Smooth muscle cell of the brain vasculature (primary cell): ENCODE results near the gene AUP1.
A peak's percentile ranks its signal among the peaks of the same experiment; 100 is the strongest.
"Not testable (repeated sequence)": the region's sequence is repeated elsewhere in the genome, so short reads cannot be mapped to it uniquely, and the experiment has no call there.

ENCODE experiments used
- DNase-seq: peaks from one replicate; pipeline ENCODE4 v3.0.0-alpha.2; 2012; ENCODE audit warnings: low read depth, low spot score

AUP1 gene

DNA sequence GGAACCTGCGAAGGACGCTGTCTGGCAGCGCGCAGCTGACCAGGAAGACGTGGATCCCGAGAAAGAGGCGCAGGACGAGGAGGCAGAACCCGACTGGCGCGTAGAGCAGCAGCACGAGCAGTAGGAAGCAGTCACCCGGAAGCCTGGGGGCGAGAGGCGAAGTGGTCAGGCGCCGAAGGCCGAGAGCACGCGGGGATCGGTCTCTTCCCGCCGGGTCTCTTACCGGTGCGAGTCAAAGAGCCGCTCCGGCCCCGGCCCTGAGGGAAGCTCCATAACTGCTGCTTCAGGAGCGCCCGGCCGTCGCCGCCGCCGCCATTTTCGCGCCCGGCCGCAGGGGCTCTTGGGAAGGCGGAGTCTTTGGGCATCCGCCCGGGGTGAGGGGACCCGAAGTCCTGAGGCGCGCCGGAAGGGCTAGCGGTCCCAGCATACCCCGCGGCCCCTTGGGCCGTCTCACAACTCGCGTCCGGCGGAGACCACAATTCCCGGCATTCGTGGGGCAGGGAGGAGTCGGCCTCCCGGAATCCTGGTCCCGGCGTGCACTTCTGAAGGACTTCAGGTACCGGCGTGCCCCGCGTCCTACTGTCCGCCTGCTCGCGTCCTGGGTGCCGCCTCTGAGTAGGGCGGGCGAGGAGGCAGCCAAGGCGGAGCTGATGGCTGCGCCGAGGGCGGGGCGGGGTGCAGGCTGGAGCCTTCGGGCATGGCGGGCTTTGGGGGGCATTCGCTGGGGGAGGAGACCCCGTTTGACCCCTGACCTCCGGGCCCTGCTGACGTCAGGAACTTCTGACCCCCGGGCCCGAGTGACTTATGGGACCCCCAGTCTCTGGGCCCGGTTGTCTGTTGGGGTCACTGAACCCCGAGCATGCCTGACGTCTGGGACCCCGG lies at the start of gene AUP1, which contains the start of gene HTRA2:
Gene AUP1, minus strand, starts transcription at position 350 of the 882 bp plus-strand sequence. Its CDS starts 77 bp downstream, at position 273.
Gene HTRA2, plus strand, starts transcription at position 577 of the 882 bp plus-strand sequence. Its CDS starts 74 bp downstream, at position 651.
- peak; percentile 99 for DNase-seq

GRCh38 chr2:74578408-74578807 lies 48.9 kb upstream of the AUP1 start:
- no peak for DNase-seq

- DNase-seq = no peak
Measured at GRCh38 chr2:74577448-74577847, 47.9 kb upstream of the AUP1 start.

DNA sequence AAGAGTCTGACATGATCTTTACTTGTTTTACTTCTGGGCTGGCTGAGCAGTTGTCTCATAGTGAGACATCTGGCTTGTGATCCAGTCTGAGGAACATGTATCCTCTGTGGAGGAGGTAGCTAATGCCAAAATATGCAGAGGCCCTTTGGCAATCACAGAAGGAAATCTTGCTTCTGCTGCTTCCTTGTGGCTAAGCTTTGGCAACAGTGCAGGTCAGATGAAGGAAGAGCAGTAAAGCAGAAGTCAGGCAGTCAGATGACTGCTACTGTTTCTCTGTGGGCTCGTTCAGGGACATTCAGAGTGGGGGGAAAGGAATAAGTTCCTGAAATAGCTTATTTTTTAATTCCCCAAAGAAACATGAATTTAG lies 47.3 kb upstream of the AUP1 start:
- no peak for DNase-seq

GRCh38 chr2:74576211-74576862 lies 46.8 kb upstream of the AUP1 start:
- no peak for DNase-seq

- no peak for DNase-seq
Measured at GRCh38 chr2:74575320-74575719, 45.8 kb upstream of the AUP1 start.

DNA sequence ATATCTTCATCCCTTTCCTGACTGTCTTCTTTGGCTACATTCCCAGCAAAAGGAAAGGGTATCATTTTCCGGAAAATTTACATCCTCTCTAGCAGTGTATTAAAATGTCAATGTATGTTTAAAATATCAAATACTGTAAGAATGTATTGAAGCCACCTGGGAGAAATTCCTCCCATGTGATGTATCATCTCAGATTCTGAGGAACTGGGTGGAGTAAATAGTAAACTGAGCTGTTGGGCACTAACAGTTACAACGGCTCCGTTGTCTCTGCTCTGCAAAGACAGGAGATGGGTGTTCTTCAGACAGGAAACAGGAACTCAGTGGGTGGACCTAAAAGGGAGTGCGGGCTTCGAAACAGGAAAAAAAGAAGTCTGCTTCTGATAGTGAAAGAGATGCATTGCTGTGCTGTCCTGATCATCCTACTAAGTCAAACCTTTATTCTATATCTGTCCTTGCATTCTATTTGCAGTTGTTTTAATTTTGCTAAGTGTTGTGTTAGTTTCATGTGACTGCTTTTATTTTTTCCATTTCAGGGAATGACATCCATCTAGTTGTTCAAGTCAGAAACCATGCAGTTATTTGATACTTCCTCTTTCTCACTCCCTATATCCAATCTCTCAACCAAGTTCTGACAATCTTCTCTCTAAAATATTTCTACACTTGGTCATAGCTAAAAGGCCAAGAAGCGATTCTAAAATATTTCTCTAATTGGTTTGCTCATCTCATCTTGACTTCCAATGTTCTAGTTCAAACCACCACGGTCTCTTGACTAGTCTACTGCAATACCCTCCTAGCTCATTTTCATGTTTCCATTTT lies 44.4 kb upstream of the AUP1 start:
- DNase-seq = peak; percentile 41

DNA sequence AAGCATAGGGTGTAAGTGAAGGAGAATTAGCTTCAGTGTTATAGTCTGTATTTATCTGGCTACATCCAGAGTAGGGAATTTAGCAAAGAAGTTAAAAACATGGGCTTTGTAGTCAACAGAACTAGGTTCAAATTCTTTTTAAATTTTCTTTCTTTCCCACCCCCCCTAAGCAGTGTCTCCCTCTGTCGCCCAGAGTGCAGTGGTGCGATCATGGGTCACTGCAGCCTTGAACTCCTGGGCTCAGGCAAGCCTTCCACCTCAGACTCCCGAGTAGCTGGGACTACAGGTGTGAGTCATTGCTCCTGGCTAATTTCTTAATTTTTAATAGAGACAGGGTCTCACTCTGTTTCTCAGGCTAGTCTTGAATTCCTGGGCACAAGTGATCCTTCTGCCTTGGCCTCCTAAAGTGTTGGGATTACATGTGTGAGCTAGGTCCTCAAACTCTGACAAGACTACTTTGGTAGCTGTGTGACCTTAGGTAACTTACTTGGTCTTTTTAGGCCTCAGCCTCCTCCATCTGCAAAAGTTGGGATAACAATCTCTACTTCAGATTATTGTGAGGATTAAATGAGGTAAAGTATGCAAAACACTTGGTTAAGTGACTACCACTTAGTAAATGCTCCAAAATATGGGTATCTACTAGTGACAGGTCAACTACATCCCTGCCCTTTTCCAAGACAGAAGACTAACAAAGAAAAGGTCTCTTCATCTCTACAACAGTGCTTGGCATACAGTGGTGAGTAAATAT lies 42.8 kb upstream of the AUP1 start:
- no peak for DNase-seq

DNA sequence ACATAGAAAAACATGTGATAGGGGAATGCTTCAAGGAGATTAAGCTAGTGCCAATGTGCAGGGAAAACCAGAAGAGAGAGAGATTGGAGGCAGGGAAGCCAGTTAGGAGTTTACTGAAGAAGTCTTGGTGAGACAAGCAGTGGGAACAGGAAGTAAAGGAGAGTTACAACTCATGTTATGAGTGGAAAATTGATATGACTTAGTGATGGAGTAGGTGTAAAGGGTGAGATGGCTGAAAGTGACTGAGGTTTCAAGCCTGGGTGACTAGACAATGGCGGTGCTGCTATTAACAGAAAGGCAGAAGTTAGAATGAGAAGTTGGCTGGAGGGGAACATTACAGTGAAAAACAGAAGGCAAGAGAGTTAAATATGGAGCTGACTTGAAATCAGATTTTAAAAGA lies 41.6 kb upstream of the AUP1 start:
- no peak for DNase-seq

- DNase-seq = no peak
Measured at GRCh38 chr2:74569686-74570085, 40.2 kb upstream of the AUP1 start.

- no peak for DNase-seq
Measured at GRCh38 chr2:74567881-74568280, 38.4 kb upstream of the AUP1 start.

DNA sequence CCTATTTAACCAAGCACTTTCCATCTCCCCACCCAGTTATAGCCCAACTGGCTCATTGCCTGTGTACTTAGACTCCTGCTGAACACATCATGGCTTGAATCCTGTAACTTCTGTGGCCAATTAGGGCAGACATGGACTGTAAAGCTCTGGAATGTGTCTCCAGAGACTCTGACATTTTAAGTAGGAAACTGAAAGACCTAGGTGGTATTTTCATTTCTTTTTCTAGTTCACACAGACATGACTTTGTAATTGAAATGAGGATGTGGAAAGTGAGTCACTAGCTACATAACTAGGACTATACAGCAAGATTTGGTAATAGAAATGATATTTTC lies 37.2 kb upstream of the AUP1 start:
- DNase-seq = peak; percentile 69

DNA sequence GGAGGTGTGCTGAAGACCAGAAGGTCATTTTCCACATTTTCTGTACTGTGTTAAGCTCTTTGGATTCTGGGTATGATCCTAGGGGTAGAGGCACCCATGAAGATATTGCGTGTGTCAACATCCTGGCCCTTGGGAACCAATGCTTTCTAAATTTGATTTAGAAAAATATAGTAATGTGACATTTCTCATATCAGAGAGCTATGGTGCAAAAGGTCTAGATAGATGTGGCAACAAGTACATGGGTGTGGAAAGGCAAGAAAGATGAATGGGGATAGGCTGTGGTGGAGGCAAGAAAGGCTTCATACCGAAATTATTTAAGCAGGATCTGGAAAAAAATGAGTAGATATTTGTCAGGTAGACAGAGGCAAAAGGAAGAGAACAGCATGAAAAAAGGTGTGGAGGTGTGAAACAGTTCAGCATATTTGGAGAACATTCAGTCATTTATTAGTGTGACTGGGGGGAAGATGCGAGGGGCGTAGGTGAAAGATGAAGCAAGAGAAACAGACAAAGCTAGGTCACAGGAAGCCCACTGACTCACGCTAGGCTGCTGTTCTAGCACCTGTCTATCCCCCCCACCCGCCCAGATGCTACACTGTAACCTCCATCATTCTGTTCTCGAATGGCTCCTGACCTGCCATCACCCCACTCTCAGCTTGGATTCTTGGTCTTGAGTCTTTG lies 36.7 kb upstream of the AUP1 start:
- DNase-seq = no peak

DNA sequence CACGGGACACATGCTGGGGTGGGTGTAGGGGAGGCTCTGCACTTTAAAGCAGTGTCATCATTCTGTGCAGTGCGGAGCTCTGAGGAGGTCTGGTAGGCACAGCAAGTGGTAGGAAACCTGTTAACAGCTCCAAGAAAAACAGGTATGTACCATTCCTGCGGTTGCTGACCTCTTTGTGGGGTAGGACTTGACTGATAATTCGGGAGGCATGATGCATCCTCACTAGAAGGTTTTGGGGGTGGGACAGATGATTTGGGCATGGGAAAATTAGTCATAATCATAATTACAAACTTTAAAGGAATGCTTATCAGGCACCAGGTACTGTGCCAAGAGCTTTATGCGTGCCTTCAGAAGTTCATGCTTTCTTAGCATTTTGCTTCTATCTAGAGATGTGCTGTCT lies 34.7 kb upstream of the AUP1 start:
- DNase-seq = no peak

- no peak for DNase-seq
Measured at GRCh38 chr2:74562126-74562775, 32.7 kb upstream of the AUP1 start.

GRCh38 chr2:74561022-74561421 lies 31.5 kb upstream of the AUP1 start:
- not testable (repeated sequence) for DNase-seq

DNA sequence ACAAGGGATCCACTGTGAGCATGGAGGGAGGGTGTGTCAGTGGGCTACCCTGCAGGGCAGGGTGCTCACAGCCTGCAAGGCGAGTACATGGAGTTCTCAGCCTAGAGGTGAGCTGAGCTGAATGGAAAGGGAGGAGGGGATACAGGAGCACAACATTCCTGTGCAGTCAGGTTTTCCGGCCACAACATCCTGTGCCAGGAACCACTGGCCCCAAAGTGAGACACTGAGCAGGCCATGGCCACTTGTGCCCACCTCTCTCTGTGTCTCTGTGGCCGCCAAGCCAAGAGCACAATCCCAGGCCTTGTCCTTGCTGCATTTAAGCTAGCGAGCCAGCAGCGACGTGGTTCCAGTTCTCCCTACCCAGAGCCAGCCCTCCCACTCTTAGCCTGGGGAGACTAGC lies 31.1 kb upstream of the AUP1 start:
- no peak for DNase-seq

GRCh38 chr2:74559912-74560311 lies 30.4 kb upstream of the AUP1 start:
- no peak for DNase-seq

DNA sequence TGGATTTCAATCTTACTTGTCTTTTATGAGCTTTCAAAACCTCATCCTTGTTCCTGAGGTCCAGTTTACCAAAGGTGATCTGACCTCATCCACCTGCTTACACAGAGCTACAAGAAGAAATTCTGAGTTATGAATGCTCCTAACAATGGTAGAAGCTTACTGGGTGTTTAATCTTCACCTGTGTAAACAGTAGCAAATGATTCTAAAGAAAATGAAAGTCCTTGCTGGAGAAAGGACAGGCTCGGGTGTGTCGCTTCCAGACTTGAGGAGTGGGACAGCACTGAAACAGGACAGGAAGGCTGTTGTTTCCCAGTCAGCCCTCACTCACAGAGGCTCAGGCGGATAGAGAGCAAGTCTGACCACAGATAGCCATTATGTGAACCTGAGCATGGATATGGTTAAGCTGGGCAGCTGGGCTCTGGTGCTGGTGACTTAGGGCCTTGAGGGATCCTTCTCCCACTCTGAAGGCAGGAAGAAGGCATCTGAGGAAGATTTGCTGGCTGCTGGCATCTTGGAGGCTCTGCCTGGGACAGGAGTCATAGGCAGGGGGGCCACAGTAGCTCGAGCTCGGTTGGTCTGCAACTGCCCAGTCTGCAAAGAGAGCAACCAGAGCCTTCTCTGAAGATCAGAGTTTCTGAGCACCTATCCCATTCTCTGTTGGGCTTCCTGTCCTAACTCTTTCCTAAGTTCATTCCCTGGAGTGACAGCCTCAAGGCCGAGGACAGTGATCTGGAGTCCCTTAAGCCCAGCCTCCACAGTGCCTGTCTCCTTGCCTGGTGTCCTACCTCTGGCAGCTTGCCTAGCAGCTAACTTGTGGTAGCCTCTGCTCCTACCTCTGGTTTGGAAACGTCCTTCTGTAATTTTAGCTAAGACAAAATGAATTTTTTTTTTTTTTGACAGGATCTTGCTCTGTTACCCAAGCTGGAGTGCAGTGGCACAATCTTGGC lies 29.1 kb upstream of the AUP1 start:
- no peak for DNase-seq
